ENCODE data around the gene ZNF319.

Gene ZNF319

GRCh38 chr16:57977418-57978069 lies 22.9 kb downstream of the ZNF319 start:
- DNase-seq (ENCODE audit: low read depth): no peak

- no peak for DNase-seq (ENCODE audit: low read depth)
These were observed 24.1 kb downstream of the ZNF319 start for GRCh38 chr16:57976331-57976796.

GRCh38 chr16:57972306-57972705 lies 28.2 kb downstream of the ZNF319 start:
- DNase-seq (ENCODE audit: low read depth): no peak

- DNase-seq (ENCODE audit: low read depth): no peak
These were observed 28.6 kb downstream of the ZNF319 start for GRCh38 chr16:57971848-57972247.

- DNase-seq (ENCODE audit: low read depth): no peak
These were observed 29.5 kb downstream of the ZNF319 start, which contains the start of gene CNGB1 for GRCh38 chr16:57970970-57971369. Gene CNGB1 (minus strand): TSS chr16:57971128. CDS start chr16:57967286, 3,842 bp downstream.

- no peak for DNase-seq (ENCODE audit: low read depth)
These were observed 30.2 kb downstream of the ZNF319 start for GRCh38 chr16:57970319-57970718.

- DNase-seq (ENCODE audit: low read depth): no peak
These were observed 30.9 kb downstream of the ZNF319 start for GRCh38 chr16:57969451-57970123.

GRCh38 chr16:57967916-57968315 lies 32.6 kb downstream of the ZNF319 start:
- DNase-seq (ENCODE audit: low read depth): no peak

GRCh38 chr16:57966986-57967385 lies 33.5 kb downstream of the ZNF319 start:
- no peak for DNase-seq (ENCODE audit: low read depth)

- no peak for DNase-seq (ENCODE audit: low read depth)
These were observed 34.2 kb downstream of the ZNF319 start for GRCh38 chr16:57966204-57966771.

- no peak for DNase-seq (ENCODE audit: low read depth)
These were observed 36.2 kb downstream of the ZNF319 start for GRCh38 chr16:57964157-57964700.

GRCh38 chr16:57962756-57963155 lies 37.7 kb downstream of the ZNF319 start:
- DNase-seq (ENCODE audit: low read depth): no peak

GRCh38 chr16:57962046-57962445 lies 38.4 kb downstream of the ZNF319 start:
- DNase-seq (ENCODE audit: low read depth): no peak

- no peak for DNase-seq (ENCODE audit: low read depth)
These were observed 38.9 kb downstream of the ZNF319 start for GRCh38 chr16:57961538-57961937.

GRCh38 chr16:57960826-57961472 lies 39.5 kb downstream of the ZNF319 start:
- DNase-seq (ENCODE audit: low read depth): no peak

GRCh38 chr16:57960310-57960709 lies 40.2 kb downstream of the ZNF319 start:
- DNase-seq (ENCODE audit: low read depth): no peak

GRCh38 chr16:57959804-57960203 lies 40.7 kb downstream of the ZNF319 start:
- no peak for DNase-seq (ENCODE audit: low read depth)

- no peak for DNase-seq (ENCODE audit: low read depth)
These were observed 41.4 kb downstream of the ZNF319 start for GRCh38 chr16:57959121-57959520.

- DNase-seq (ENCODE audit: low read depth): no peak
These were observed 41.9 kb downstream of the ZNF319 start for GRCh38 chr16:57958544-57958943.

- DNase-seq (ENCODE audit: low read depth): no peak
These were observed 42.6 kb downstream of the ZNF319 start for GRCh38 chr16:57957673-57958392.

GRCh38 chr16:57956924-57957672 lies 43.4 kb downstream of the ZNF319 start:
- no peak for DNase-seq (ENCODE audit: low read depth)
